T47D (cell line): ENCODE measurements around the gene RIMS4.

Source experiments
- DNase-seq, 2 experiments: peaks; one replicate each; pipeline versions ENCODE4 v3.0.0 to v3.0.0-alpha.2; 2011 to 2012; ENCODE audit warnings: low read depth in 1 of 2, low spot score in 1 of 2
- JUND ChIP-seq: IDR thresholded peaks from 2 replicates; pipeline ENCODE4 v1.6.1; 2012; ENCODE audit warnings: low read depth
- in situ Hi-C: cut with HindIII; loops from 2 replicates; pipeline ENCODE4 v1.10.0; 2016; ENCODE audit warnings: low sequenced_read_pairs, low pct_unique_long_range_greater_than_20kb

Gene RIMS4

DNA sequence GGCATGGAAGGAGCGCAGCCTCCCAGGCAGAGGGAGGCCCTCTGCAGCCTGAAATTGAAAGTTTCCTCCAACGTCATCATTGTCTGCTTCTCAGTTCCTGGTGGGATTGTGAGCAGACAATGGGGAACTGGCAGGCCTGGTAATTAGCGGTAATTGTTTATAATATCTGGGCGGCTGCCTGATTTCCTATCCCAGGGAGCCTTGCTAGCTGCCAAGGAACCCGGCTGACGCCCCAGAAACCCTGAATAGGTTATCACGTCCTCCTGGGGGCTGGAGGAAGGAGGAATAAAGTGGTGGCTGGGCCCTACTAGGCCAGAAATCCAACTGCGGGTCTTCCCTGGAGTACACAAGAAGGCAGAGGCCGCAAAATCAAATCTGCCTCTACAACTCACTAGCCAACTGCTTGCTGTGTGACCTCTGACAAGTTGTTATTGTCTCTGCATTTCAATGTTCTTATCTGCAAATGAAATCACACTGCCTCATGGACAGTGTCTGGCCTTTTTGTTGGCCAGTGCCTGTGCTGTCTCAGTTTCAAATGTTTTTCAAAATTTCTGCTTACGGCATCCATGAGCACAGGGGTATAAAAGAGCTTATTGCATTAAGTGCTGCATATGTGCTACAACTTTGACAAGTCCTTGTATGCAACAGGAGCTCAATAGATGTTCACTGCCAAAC, 47.7 kb downstream of the RIMS4 start:
- no peak for DNase-seq
- in situ Hi-C loops = no loop called here
- no peak for TF ChIP-seq JUND

DNA sequence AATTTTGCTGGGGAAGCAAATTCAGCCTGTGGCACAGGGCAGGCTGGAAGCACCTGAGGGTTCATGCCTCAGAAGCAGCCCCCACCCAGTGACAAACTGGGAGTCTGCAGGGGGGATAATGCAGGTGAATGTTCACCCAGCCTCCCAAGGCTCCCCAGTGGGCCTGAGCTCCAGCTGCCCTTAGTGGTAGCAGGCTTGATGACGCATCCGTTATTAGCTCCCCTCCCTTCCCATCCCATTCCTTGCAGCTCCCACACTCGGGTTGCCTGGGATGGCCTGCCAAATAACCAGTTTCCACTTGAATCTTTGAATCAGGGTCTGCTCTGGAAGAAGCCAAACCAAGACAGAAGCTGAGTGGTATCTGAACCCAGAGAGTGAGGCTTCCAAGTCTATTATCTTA, 48.9 kb downstream of the RIMS4 start:
- no peak for TF ChIP-seq JUND
- in situ Hi-C loops = no loop called here

DNA sequence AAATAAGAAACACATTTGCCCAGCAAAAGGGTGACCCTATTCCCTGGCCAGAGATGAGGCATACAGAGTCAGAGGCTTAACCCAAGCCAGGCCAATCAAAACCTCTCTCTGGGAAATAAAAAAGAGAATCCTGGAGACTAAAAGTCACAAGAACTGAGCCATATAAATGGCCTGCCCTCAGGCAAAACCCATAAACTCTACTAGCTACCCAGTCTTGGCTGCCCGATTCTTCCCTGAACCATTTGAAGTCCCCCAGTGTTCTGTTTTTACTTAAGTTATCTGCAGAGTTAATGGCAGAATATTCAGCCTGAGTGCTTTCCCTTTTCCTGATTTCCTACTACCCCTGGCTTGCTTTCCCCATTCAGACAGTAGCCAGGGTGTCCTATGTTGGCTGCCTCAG, 50.8 kb downstream of the RIMS4 start:
- TF ChIP-seq JUND = no peak
- in situ Hi-C loops = no loop called here
- DNase-seq = no peak

More for the DNA sequence above, 48.9 kb downstream of the RIMS4 start:
- DNase-seq = no peak

- TF ChIP-seq JUND = no peak
- in situ Hi-C loops = no loop called here
- DNase-seq = no peak
Observed at GRCh38 chr20:44758247-44759101, 51.9 kb downstream of the RIMS4 start.

DNA sequence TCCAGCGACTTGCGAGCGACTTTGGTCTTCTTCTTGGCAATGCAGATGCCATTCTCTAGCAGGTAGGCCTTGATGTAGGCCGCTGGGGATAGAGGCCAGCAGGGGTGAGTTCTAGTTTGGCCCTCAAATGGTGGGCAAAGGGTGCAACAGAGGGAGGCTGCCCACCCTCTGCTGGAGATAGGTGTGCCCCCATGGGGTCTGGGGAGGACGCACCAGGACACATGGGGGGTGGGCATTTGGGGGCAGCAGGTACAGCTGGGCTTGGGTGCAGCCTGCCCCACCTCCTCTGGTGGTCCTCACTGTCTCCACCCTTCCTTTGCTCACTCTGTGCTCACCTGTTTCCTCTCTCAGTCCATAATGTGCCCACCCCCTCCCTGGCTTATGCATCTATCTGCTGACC, 53.4 kb downstream of the RIMS4 start:
- DNase-seq = no peak
- TF ChIP-seq JUND = no peak
- in situ Hi-C loops = no loop called here

GRCh38 chr20:44756011-44756688, 54.2 kb downstream of the RIMS4 start:
- in situ Hi-C loops = no loop called here
- TF ChIP-seq JUND = no peak
- no peak for DNase-seq

- TF ChIP-seq JUND = no peak
- in situ Hi-C loops = no loop called here
- DNase-seq = no peak
Observed at GRCh38 chr20:44754554-44754953, 55.8 kb downstream of the RIMS4 start.

- no peak for TF ChIP-seq JUND
- no peak for DNase-seq
- in situ Hi-C loops = no loop called here
Observed at GRCh38 chr20:44752099-44752931, 58.0 kb downstream of the RIMS4 start.

DNA sequence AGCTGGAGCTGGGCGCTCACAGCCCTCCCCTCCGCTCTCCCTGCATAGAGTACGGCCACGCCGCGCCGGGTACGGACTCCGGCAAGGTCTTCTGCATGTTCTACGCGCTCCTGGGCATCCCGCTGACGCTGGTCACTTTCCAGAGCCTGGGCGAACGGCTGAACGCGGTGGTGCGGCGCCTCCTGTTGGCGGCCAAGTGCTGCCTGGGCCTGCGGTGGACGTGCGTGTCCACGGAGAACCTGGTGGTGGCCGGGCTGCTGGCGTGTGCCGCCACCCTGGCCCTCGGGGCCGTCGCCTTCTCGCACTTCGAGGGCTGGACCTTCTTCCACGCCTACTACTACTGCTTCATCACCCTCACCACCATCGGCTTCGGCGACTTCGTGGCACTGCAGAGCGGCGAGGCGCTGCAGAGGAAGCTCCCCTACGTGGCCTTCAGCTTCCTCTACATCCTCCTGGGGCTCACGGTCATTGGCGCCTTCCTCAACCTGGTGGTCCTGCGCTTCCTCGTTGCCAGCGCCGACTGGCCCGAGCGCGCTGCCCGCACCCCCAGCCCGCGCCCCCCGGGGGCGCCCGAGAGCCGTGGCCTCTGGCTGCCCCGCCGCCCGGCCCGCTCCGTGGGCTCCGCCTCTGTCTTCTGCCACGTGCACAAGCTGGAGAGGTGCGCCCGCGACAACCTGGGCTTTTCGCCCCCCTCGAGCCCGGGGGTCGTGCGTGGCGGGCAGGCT, 60.1 kb downstream of the RIMS4 start:
- in situ Hi-C loops = no loop called here
- TF ChIP-seq JUND = no peak
- no peak for DNase-seq

DNA sequence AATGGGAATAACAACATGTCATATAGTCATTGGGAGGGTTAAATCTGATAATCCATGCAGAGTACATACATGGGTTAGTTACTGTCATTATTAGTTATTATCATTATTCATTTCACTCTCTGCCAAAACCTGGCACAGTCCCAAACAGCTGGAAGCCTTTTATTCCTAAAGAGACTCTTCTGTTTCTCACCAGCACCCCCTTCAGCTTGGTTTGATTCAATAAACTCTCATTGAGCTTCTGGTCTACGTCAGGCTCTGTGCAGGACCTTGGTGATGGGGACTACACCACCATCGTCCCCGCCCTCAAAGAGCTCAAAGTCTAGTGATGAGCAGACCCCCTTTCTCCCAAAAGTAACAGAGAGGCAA, 62.4 kb downstream of the RIMS4 start:
- in situ Hi-C loops = no loop called here
- no peak for TF ChIP-seq JUND
- no peak for DNase-seq

GRCh38 chr20:44747166-44748004, 63.0 kb downstream of the RIMS4 start:
- TF ChIP-seq JUND = no peak
- peak; percentile 87 to 94 for DNase-seq
- in situ Hi-C loops = no loop called here
